Measurements from ENCODE around the gene CENPU.

DNA sequence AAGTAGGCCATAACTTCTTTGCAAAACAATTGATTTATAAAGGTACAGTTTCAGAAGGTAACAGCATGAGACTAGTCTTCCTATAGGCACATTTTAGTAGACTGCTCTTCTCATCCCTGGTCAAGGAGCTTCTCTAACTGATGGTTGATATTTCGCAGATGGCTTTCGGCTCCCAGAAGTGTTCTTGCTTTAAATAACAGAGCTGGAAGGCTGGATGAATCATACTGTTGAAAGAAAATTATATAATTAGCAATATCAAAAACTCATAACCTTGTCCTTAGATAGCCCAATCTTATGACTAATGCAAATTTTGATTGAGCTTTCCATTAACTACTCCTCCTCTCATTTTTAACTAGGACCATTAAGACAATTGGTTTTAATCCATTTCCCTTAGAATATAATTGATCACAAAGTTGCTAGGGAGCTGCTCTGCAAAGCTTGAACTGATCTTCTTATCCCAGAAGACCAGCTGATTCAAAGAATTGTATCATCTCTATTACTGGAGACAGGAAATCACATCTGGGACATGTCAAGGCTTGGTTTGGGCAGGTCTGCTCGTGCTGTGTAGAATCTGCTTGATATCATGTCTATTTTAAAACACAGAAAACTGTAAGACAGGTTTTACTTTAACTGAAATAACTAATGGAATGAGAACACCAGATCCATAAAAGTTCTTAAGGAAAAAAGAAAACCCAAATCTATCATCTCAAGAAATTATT lies 38.6 kb downstream of the CENPU start:
- TF ChIP-seq ZNF749 (CRISPR knock-in tag; IDR thresholded peaks at IDR 0.05; ENCODE audit: borderline replicate concordance) (no peak), REXO4 (CRISPR knock-in tag; IDR thresholded peaks at IDR 0.05; ENCODE audit: borderline replicate concordance) (no peak), FOXP1 (IDR thresholded peaks at IDR 0.05) (no peak), FOXP1 (CRISPR knock-in tag; IDR thresholded peaks at IDR 0.05) (no peak), CBX2 (IDR thresholded peaks at IDR 0.05; ENCODE audit: low read depth, low read length) (no peak), CBX2 (CRISPR knock-in tag; IDR thresholded peaks at IDR 0.05; ENCODE audit: low read depth) (no peak), ZC3H4 (CRISPR knock-in tag; IDR thresholded peaks at IDR 0.05; ENCODE audit: borderline replicate concordance) (no peak), BRCA1 (CRISPR knock-in tag; IDR thresholded peaks at IDR 0.05) (no peak), POLR2A (IDR thresholded peaks at IDR 0.05; ENCODE audit: insufficient read depth in 1 of 2, low read depth in 2 of 2, low read length in 2 of 2) (no peak), ZBTB33 (CRISPR knock-in tag; IDR thresholded peaks at IDR 0.05) (no peak), ZNF589 (CRISPR knock-in tag; conservative IDR thresholded peaks at IDR 0.05) (no peak), ELF4 (CRISPR knock-in tag; IDR thresholded peaks at IDR 0.05; ENCODE audit: borderline replicate concordance) (no peak), CBFB (CRISPR knock-in tag; IDR thresholded peaks at IDR 0.05) (no peak), MYC (CRISPR knock-in tag; IDR thresholded peaks at IDR 0.05; ENCODE audit: borderline replicate concordance) (no peak)
- TF ChIP-seq, protein P1, sequence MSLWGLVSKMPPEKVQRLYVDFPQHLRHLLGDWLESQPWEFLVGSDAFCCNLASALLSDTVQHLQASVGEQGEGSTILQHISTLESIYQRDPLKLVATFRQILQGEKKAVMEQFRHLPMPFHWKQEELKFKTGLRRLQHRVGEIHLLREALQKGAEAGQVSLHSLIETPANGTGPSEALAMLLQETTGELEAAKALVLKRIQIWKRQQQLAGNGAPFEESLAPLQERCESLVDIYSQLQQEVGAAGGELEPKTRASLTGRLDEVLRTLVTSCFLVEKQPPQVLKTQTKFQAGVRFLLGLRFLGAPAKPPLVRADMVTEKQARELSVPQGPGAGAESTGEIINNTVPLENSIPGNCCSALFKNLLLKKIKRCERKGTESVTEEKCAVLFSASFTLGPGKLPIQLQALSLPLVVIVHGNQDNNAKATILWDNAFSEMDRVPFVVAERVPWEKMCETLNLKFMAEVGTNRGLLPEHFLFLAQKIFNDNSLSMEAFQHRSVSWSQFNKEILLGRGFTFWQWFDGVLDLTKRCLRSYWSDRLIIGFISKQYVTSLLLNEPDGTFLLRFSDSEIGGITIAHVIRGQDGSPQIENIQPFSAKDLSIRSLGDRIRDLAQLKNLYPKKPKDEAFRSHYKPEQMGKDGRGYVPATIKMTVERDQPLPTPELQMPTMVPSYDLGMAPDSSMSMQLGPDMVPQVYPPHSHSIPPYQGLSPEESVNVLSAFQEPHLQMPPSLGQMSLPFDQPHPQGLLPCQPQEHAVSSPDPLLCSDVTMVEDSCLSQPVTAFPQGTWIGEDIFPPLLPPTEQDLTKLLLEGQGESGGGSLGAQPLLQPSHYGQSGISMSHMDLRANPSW (CRISPR knock-in tag; IDR thresholded peaks at IDR 0.05; ENCODE audit: borderline replicate concordance): no peak
- TF ChIP-seq, protein P2, sequence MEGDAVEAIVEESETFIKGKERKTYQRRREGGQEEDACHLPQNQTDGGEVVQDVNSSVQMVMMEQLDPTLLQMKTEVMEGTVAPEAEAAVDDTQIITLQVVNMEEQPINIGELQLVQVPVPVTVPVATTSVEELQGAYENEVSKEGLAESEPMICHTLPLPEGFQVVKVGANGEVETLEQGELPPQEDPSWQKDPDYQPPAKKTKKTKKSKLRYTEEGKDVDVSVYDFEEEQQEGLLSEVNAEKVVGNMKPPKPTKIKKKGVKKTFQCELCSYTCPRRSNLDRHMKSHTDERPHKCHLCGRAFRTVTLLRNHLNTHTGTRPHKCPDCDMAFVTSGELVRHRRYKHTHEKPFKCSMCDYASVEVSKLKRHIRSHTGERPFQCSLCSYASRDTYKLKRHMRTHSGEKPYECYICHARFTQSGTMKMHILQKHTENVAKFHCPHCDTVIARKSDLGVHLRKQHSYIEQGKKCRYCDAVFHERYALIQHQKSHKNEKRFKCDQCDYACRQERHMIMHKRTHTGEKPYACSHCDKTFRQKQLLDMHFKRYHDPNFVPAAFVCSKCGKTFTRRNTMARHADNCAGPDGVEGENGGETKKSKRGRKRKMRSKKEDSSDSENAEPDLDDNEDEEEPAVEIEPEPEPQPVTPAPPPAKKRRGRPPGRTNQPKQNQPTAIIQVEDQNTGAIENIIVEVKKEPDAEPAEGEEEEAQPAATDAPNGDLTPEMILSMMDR (CRISPR knock-in tag; IDR thresholded peaks at IDR 0.05): no peak
